Tibial nerve (tissue), 3 donors: ENCODE data around the gene PHYKPL.

ENCODE experiments used
- CTCF ChIP-seq, 5 experiments: fragments of 200-600 bp in 3 of 5; fragments of 450-650 bp in 2 of 5; sonication (generic) in 3 of 5; IDR thresholded peaks; one replicate each; pipeline ENCODE4 v1.5.1; 2016 to 2019; ENCODE audit warnings: antibody characterized with exemption in 5 of 5, mild to moderate bottlenecking in 3 of 5, moderate library complexity in 2 of 5
- POLR2A ChIP-seq, 2 donors: fragments of 450-650 bp; IDR thresholded peaks; one replicate each; pipeline ENCODE4 v1.6.1; 2017; ENCODE audit warnings: antibody characterized with exemption in 2 of 2, mild to moderate bottlenecking in 2 of 2, moderate library complexity in 2 of 2

GRCh38 chr5:178176791-178177190 lies 55.8 kb downstream of the PHYKPL start:
- TF ChIP-seq CTCF (IDR thresholded peaks at IDR 0.05): no peak
- no peak for TF ChIP-seq POLR2A (IDR thresholded peaks at IDR 0.05)
